GM12878 (cell line): ENCODE results near the gene CMBL. TPM values are rescaled to one million over a fixed set of nuclear protein-coding genes. Genes with fewer than 3 reads are reported as not detected.

Source experiments
- ATAC-seq: fragments of 200-7000 bp; cut with Tn5 transposase; 3 replicates; pipeline ENCODE4 v1.9.1; 2020; ENCODE audit warnings: mild to moderate bottlenecking, moderate library complexity
- BruUV-seq: library from RNA; stranded (reverse); fragments of 400-500 nt; replicated peaks from 2 replicates; lab custom pipeline; 2021; lab: Mats Ljungman, UMichigan
- CTCF ChIA-PET: fragments of 300-600 bp; sonication (Branson Sonifier 250); formaldehyde crosslinking; extraction: SDS; loops from one replicate; lab custom pipeline; 2021; ENCODE audit warnings: inconsistent platforms; lab: Yijun Ruan, JAX
- POLR2A ChIA-PET: fragments of 350-600 bp; formaldehyde crosslinking; extraction: SDS; loops from one replicate; lab custom pipeline; 2021; ENCODE audit warnings: inconsistent platforms; lab: Charles Lee
- RAD21 ChIA-PET: fragments of 300-600 bp; sonication (Branson Sonifier 250); formaldehyde crosslinking; loops from one replicate; lab custom pipeline; 2023; ENCODE audit warnings: antibody characterized with exemption; ENCODE audit not compliant: unreplicated experiment; lab: Charles Lee
- SMC1A ChIA-PET: fragments of 300-600 bp; sonication (Branson Sonifier 250); formaldehyde crosslinking; loops from one replicate; lab custom pipeline; 2023; ENCODE audit not compliant: unreplicated experiment, uncharacterized antibody; lab: Charles Lee
- DNase-seq: peaks from one replicate; pipeline ENCODE4 v3.0.0-alpha.2; 2011; ENCODE audit warnings: low read depth, low spot score
- FAIRE-seq: peaks from 3 replicates; lab custom pipeline; 2011; peaks lifted over from hg19 to GRCh38; lab: Jason Lieb, UNC
- H2AFZ ChIP-seq: 2 replicates; pipeline ENCODE4 v1.6.0; 2011; ENCODE audit warnings: low read depth, low read length, control low read depth; ENCODE audit not compliant: control insufficient read depth
- H3K27ac ChIP-seq: 2 replicates; pipeline ENCODE4 v1.5.1; 2011; ENCODE audit warnings: control low read depth; ENCODE audit not compliant: control insufficient read depth, insufficient read depth
- H3K27me3 ChIP-seq, 2 experiments: replicated peaks in 1 of 2; 2 replicates each; pipeline versions ENCODE4 v1.6.0 to v1.6.1; 2011; ENCODE audit warnings: low read length in 1 of 2; ENCODE audit not compliant: control insufficient read depth in 2 of 2, insufficient read depth in 2 of 2
- H3K36me3 ChIP-seq, 2 experiments: 2 replicates each; pipeline ENCODE4 v1.5.1; 2011; ENCODE audit warnings: low read length in 1 of 2; ENCODE audit not compliant: control insufficient read depth in 2 of 2, insufficient read depth in 2 of 2
- H3K4me1 ChIP-seq: 2 replicates; pipeline ENCODE4 v1.6.1; 2011; ENCODE audit warnings: mild to moderate bottlenecking, low read length, moderate library complexity, mixed read lengths; ENCODE audit not compliant: control insufficient read depth, insufficient read depth
- H3K4me2 ChIP-seq: 2 replicates; pipeline ENCODE4 v1.6.0; 2011; ENCODE audit warnings: control low read depth; ENCODE audit not compliant: control insufficient read depth, insufficient read depth
- H3K4me3 ChIP-seq: fragments of 200-600 bp; sonication (generic); 2 replicates; pipeline ENCODE4 v1.5.1; 2016
- H3K79me2 ChIP-seq: 2 replicates; pipeline ENCODE4 v1.6.0; 2011; ENCODE audit warnings: low read length; ENCODE audit not compliant: control insufficient read depth, insufficient read depth
- H3K9ac ChIP-seq: 2 replicates; pipeline ENCODE4 v1.8.0; 2011; ENCODE audit warnings: low read length, control low read depth, mixed read lengths; ENCODE audit not compliant: control insufficient read depth, insufficient read depth
- H3K9me3 ChIP-seq: replicated peaks from 3 replicates; pipeline ENCODE4 v1.5.1; 2011; ENCODE audit warnings: mild to moderate bottlenecking, low read length; ENCODE audit not compliant: control insufficient read depth, insufficient read depth
- H4K20me1 ChIP-seq: 2 replicates; pipeline ENCODE4 v1.6.0; 2011; ENCODE audit not compliant: control insufficient read depth, insufficient read depth
- BACH1 ChIP-seq: fragments of 450-650 bp; IDR thresholded peaks from 2 replicates; pipeline ENCODE4 v1.6.1; 2017; ENCODE audit warnings: mild to moderate bottlenecking, borderline replicate concordance
- FOXK2 ChIP-seq: fragments of 450-650 bp; IDR thresholded peaks from 2 replicates; pipeline ENCODE4 v1.6.1; 2017; ENCODE audit warnings: mild to moderate bottlenecking, moderate library complexity
- PAX5 ChIP-seq: IDR thresholded peaks from 2 replicates; pipeline ENCODE4 v1.6.1; 2011; ENCODE audit warnings: low read depth, low read length, borderline replicate concordance
- ZNF24 ChIP-seq: fragments of 450-650 bp; IDR thresholded peaks from 2 replicates; pipeline ENCODE4 v1.6.1; 2017; ENCODE audit warnings: antibody characterized with exemption, mild to moderate bottlenecking
- WGBS: methylation state at CpG from one replicate; pipeline ENCODE4 v1.1.6; 2016; ENCODE audit warnings: low lambda C conversion rate; ENCODE audit not compliant: insufficient replicate concordance, insufficient coverage; ENCODE audit errors: missing lambda C conversion rate; 5-methylcytosine and 5-hydroxymethylcytosine counted together
- in situ Hi-C: fragments of 300-500 bp; cut with MboI; formaldehyde crosslinking; loops from 9 replicates; pipeline ENCODE4 v1.14.3; 2018; ENCODE audit warnings: mixed read lengths
- intact Hi-C: fragments of 100-400 bp; cut with micrococcal nuclease; formaldehyde crosslinking; loops from one replicate; pipeline ENCODE4 v1.14.2; 2022; ENCODE audit not compliant: unreplicated experiment
- polyA plus RNA-seq, 11 experiments: library from polyadenylated mRNA; depleted of rRNA in 4 of 11; unstranded in 6 of 11; stranded (reverse) in 5 of 11; fragments of >200 nt; fragmentation: Nextera tagmentation in 4 of 11; fragmentation: Illumina TruSeq in 1 of 11; extraction: Ambion mirVana in 4 of 11; extraction: Trizol in 1 of 11; gene quantifications; 1 replicate in 1 of 11; 2 replicates in 10 of 11; pipeline versions ENCODE4 v1.2.1 to v1.2.3, GENCODE V29; 2011 to 2016; ENCODE audit warnings: inconsistent platforms in 2 of 11, missing spikeins in 2 of 11, low read depth in 1 of 11
- total RNA-seq, 4 experiments: library from RNA; depleted of rRNA in 3 of 4; stranded (reverse); fragments of >200 nt in 3 of 4; fragmentation: Illumina TruSeq in 1 of 4; extraction: Trizol in 1 of 4; gene quantifications; 2 replicates each; pipeline versions ENCODE4 v1.2.1 to v1.2.3, GENCODE V29; 2013 to 2021
- TF ChIP-seq, protein P1 (sequence below), 3 experiments: IDR thresholded peaks in 2 of 3; conservative IDR thresholded peaks in 1 of 3; 2 replicates each; pipeline ENCODE4 v1.5.1; 2011; ENCODE audit warnings: low read depth in 3 of 3, low read length in 3 of 3, mild to moderate bottlenecking in 3 of 3, control low read depth in 2 of 3, moderate library complexity in 2 of 3, inconsistent platforms in 1 of 3, mixed read lengths in 1 of 3; ENCODE audit not compliant: control insufficient read depth in 2 of 3, insufficient read depth in 1 of 3; ENCODE audit errors: extremely low read depth in 1 of 3
- TF ChIP-seq, protein P2 (sequence below): fragments of 450-650 bp; IDR thresholded peaks from 2 replicates; pipeline ENCODE4 v1.6.1; 2017; ENCODE audit warnings: antibody characterized with exemption, mild to moderate bottlenecking, moderate library complexity
- TF ChIP-seq, protein P3 (sequence below): IDR thresholded peaks from 2 replicates; pipeline ENCODE4 v1.6.1; 2012; ENCODE audit warnings: mild to moderate bottlenecking, low read depth, low read length
- TF ChIP-seq, protein P4 (sequence below): fragments of 450-650 bp; IDR thresholded peaks from 2 replicates; pipeline ENCODE4 v1.6.1; 2016; ENCODE audit warnings: mild to moderate bottlenecking, moderate library complexity, borderline replicate concordance

CMBL gene
- total and polyA plus RNA-seq, 10 of the 15 experiments (the other 5 are each of a cell fraction or from before 2014, with no cell fraction given): 1.8 to 15.6 (median 7.5) TPM

DNA sequence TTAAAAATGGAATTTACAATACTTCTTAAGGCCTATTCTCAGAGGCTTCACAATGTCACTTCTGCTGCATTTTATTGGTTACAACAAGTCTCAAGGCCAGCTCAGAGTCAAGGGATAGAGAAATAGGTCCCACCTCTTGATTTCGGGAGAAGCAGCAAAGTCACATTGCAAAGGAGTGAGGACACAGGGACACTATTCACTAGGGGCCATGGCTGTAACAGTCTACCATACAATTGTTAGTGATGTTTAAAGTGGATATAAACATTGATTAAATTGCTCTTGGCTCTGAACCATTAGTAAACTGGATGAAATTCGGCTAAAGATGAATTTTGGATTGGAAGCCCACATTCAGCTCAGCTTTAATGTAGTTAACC lies 21.7 kb upstream of the CMBL start (continued):
- TF ChIP-seq, protein P1, sequence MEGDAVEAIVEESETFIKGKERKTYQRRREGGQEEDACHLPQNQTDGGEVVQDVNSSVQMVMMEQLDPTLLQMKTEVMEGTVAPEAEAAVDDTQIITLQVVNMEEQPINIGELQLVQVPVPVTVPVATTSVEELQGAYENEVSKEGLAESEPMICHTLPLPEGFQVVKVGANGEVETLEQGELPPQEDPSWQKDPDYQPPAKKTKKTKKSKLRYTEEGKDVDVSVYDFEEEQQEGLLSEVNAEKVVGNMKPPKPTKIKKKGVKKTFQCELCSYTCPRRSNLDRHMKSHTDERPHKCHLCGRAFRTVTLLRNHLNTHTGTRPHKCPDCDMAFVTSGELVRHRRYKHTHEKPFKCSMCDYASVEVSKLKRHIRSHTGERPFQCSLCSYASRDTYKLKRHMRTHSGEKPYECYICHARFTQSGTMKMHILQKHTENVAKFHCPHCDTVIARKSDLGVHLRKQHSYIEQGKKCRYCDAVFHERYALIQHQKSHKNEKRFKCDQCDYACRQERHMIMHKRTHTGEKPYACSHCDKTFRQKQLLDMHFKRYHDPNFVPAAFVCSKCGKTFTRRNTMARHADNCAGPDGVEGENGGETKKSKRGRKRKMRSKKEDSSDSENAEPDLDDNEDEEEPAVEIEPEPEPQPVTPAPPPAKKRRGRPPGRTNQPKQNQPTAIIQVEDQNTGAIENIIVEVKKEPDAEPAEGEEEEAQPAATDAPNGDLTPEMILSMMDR (IDR thresholded peaks at IDR 0.05 in 2 of 3, conservative IDR thresholded peaks at IDR 0.05 in 1 of 3; ENCODE audit: control insufficient read depth in 2 of 3, extremely low read depth in 1 of 3, insufficient read depth in 1 of 3, low read depth in 3 of 3, low read length in 3 of 3): no peak
- TF ChIP-seq, all 136 proteins: peak for 0

DNA sequence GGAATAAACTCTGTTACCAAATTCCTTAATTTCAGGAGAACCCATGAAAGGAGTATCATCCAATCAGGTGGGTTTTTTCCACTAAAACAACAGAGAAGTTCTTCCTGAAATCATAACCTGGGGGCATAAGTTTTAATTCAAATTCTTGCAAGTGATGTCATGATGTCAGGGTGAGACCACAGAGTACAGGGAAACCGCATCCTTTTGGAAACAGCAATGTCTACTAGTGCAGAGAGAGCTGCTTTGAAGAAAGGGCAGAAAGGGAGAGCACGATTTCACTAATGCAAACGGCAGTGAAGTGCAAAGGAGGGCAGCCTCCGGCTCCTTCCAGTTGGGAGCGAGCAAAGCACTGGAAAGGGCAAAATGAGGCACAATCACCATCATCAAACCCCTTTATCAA lies 20.6 kb upstream of the CMBL start:
- SMC1A ChIA-PET: interaction anchor here (1.3 kb wide), 1 partner anchor 44 kb away, joined by 3 read pairs; no protein-coding TSS in a partner anchor
- WGBS: 44% methylated on average over 5 of the region's 5 CpGs

More for the DNA sequence above, 20.6 kb upstream of the CMBL start:
- no peak for ATAC-seq
- H3K9ac ChIP-seq: no peak overlapping the region
- no peak overlapping the region for H3K27ac ChIP-seq
- no TSS peak for BruUV-seq
- no peak for TF ChIP-seq BACH1
- TF ChIP-seq, protein P2, sequence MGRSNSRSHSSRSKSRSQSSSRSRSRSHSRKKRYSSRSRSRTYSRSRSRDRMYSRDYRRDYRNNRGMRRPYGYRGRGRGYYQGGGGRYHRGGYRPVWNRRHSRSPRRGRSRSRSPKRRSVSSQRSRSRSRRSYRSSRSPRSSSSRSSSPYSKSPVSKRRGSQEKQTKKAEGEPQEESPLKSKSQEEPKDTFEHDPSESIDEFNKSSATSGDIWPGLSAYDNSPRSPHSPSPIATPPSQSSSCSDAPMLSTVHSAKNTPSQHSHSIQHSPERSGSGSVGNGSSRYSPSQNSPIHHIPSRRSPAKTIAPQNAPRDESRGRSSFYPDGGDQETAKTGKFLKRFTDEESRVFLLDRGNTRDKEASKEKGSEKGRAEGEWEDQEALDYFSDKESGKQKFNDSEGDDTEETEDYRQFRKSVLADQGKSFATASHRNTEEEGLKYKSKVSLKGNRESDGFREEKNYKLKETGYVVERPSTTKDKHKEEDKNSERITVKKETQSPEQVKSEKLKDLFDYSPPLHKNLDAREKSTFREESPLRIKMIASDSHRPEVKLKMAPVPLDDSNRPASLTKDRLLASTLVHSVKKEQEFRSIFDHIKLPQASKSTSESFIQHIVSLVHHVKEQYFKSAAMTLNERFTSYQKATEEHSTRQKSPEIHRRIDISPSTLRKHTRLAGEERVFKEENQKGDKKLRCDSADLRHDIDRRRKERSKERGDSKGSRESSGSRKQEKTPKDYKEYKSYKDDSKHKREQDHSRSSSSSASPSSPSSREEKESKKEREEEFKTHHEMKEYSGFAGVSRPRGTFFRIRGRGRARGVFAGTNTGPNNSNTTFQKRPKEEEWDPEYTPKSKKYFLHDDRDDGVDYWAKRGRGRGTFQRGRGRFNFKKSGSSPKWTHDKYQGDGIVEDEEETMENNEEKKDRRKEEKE: no peak
- TF ChIP-seq, protein P3, sequence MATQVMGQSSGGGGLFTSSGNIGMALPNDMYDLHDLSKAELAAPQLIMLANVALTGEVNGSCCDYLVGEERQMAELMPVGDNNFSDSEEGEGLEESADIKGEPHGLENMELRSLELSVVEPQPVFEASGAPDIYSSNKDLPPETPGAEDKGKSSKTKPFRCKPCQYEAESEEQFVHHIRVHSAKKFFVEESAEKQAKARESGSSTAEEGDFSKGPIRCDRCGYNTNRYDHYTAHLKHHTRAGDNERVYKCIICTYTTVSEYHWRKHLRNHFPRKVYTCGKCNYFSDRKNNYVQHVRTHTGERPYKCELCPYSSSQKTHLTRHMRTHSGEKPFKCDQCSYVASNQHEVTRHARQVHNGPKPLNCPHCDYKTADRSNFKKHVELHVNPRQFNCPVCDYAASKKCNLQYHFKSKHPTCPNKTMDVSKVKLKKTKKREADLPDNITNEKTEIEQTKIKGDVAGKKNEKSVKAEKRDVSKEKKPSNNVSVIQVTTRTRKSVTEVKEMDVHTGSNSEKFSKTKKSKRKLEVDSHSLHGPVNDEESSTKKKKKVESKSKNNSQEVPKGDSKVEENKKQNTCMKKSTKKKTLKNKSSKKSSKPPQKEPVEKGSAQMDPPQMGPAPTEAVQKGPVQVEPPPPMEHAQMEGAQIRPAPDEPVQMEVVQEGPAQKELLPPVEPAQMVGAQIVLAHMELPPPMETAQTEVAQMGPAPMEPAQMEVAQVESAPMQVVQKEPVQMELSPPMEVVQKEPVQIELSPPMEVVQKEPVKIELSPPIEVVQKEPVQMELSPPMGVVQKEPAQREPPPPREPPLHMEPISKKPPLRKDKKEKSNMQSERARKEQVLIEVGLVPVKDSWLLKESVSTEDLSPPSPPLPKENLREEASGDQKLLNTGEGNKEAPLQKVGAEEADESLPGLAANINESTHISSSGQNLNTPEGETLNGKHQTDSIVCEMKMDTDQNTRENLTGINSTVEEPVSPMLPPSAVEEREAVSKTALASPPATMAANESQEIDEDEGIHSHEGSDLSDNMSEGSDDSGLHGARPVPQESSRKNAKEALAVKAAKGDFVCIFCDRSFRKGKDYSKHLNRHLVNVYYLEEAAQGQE: no peak
- no peak for TF ChIP-seq ZNF24
- TF ChIP-seq FOXK2: no peak
- TF ChIP-seq, protein P4, sequence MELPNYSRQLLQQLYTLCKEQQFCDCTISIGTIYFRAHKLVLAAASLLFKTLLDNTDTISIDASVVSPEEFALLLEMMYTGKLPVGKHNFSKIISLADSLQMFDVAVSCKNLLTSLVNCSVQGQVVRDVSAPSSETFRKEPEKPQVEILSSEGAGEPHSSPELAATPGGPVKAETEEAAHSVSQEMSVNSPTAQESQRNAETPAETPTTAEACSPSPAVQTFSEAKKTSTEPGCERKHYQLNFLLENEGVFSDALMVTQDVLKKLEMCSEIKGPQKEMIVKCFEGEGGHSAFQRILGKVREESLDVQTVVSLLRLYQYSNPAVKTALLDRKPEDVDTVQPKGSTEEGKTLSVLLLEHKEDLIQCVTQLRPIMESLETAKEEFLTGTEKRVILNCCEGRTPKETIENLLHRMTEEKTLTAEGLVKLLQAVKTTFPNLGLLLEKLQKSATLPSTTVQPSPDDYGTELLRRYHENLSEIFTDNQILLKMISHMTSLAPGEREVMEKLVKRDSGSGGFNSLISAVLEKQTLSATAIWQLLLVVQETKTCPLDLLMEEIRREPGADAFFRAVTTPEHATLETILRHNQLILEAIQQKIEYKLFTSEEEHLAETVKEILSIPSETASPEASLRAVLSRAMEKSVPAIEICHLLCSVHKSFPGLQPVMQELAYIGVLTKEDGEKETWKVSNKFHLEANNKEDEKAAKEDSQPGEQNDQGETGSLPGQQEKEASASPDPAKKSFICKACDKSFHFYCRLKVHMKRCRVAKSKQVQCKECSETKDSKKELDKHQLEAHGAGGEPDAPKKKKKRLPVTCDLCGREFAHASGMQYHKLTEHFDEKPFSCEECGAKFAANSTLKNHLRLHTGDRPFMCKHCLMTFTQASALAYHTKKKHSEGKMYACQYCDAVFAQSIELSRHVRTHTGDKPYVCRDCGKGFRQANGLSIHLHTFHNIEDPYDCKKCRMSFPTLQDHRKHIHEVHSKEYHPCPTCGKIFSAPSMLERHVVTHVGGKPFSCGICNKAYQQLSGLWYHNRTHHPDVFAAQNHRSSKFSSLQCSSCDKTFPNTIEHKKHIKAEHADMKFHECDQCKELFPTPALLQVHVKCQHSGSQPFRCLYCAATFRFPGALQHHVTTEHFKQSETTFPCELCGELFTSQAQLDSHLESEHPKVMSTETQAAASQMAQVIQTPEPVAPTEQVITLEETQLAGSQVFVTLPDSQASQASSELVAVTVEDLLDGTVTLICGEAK: no peak
- TF ChIP-seq PAX5: no peak
- TF ChIP-seq, all 136 proteins: peak for 0
- in situ Hi-C loops (no loop called here), intact Hi-C loops (no loop called here)
- Histone ChIP-seq H3K36me3 (no peaks in the 10 kb centered on the region), H2AFZ (no peak overlapping the region), H3K4me3 (no peak overlapping the region), H4K20me1 (no peaks in the 10 kb centered on the region), H3K4me1 (no peaks in the 10 kb centered on the region), H3K27me3 (peaks cover 0 to 7% of the 10 kb centered on the region in 2 experiments; a peak in 2 of 4 replicates), H3K4me2 (no peak overlapping the region), H3K79me2 (no peaks in the 10 kb centered on the region), H3K9me3 (no peaks in the 10 kb centered on the region)
- ChIA-PET CTCF (no interaction called here), RAD21 (no interaction called here), POLR2A (no interaction called here)
- DNase-seq (no peak), FAIRE-seq (no peak)
